Measurements from ENCODE around the gene DNAL4.

Gene DNAL4

GRCh38 chr22:38758276-38758945 lies 35.5 kb downstream of the DNAL4 start:
- peak; percentile 62 to 63 for DNase-seq (ENCODE audit: low read depth in 2 of 2)

- no peak for DNase-seq (ENCODE audit: low read depth in 2 of 2)
These were observed 36.5 kb downstream of the DNAL4 start for GRCh38 chr22:38757464-38757757.

- no peak for DNase-seq (ENCODE audit: low read depth in 2 of 2)
These were observed 37.1 kb downstream of the DNAL4 start for GRCh38 chr22:38756711-38757463.

- peak; percentile 89 to 92 for DNase-seq (ENCODE audit: low read depth in 2 of 2)
These were observed 37.9 kb downstream of the DNAL4 start, which contains the start of gene SUN2 for GRCh38 chr22:38755911-38756532. Gene SUN2 (minus strand): TSS chr22:38755998. CDS start chr22:38752628, 3,370 bp downstream.

- peak in 1 of 2 donors; percentile 25 for DNase-seq (ENCODE audit: low read depth in 2 of 2)
These were observed 38.6 kb downstream of the DNAL4 start for GRCh38 chr22:38755155-38755910.

GRCh38 chr22:38754751-38755154 lies 39.2 kb downstream of the DNAL4 start:
- peak in 1 of 2 donors; percentile 33 for DNase-seq (ENCODE audit: low read depth in 2 of 2)

- no peak for DNase-seq (ENCODE audit: low read depth in 2 of 2)
These were observed 39.8 kb downstream of the DNAL4 start for GRCh38 chr22:38753948-38754750.

- peak in 1 of 2 donors; percentile 44 for DNase-seq (ENCODE audit: low read depth in 2 of 2)
These were observed 42.3 kb downstream of the DNAL4 start for GRCh38 chr22:38751422-38752346.

GRCh38 chr22:38751066-38751421 lies 42.9 kb downstream of the DNAL4 start:
- DNase-seq (ENCODE audit: low read depth in 2 of 2), result no peak

- no peak for DNase-seq (ENCODE audit: low read depth in 2 of 2)
These were observed 43.3 kb downstream of the DNAL4 start for GRCh38 chr22:38750638-38751037.

- DNase-seq (ENCODE audit: low read depth in 2 of 2), result no peak
These were observed 43.8 kb downstream of the DNAL4 start for GRCh38 chr22:38750104-38750503.

- DNase-seq (ENCODE audit: low read depth in 2 of 2), result no peak
These were observed 45.3 kb downstream of the DNAL4 start for GRCh38 chr22:38748487-38749136.

GRCh38 chr22:38745676-38746460 lies 48.1 kb downstream of the DNAL4 start:
- DNase-seq (ENCODE audit: low read depth in 2 of 2), result no peak

GRCh38 chr22:38744981-38745380 lies 49.0 kb downstream of the DNAL4 start:
- no peak for DNase-seq (ENCODE audit: low read depth in 2 of 2)

- no peak for DNase-seq (ENCODE audit: low read depth in 2 of 2)
These were observed 51.6 kb downstream of the DNAL4 start for GRCh38 chr22:38742176-38742942.

GRCh38 chr22:38741576-38741975 lies 52.4 kb downstream of the DNAL4 start:
- no peak for DNase-seq (ENCODE audit: low read depth in 2 of 2)

- DNase-seq (ENCODE audit: low read depth in 2 of 2), result no peak
These were observed 52.8 kb downstream of the DNAL4 start for GRCh38 chr22:38741166-38741565.

GRCh38 chr22:38740754-38741153 lies 53.2 kb downstream of the DNAL4 start:
- no peak for DNase-seq (ENCODE audit: low read depth in 2 of 2)

All from activated CD4-positive, alpha-beta T cell treated with anti-CD3 and anti-CD28 coated beads for 24 hours (primary cell).